Measurements from ENCODE around the gene FAM162B.
"Not testable (repeated sequence)": the region's sequence is repeated elsewhere in the genome, so short reads cannot be mapped to it uniquely, and the experiment has no call there.

The FAM162B gene

DNA sequence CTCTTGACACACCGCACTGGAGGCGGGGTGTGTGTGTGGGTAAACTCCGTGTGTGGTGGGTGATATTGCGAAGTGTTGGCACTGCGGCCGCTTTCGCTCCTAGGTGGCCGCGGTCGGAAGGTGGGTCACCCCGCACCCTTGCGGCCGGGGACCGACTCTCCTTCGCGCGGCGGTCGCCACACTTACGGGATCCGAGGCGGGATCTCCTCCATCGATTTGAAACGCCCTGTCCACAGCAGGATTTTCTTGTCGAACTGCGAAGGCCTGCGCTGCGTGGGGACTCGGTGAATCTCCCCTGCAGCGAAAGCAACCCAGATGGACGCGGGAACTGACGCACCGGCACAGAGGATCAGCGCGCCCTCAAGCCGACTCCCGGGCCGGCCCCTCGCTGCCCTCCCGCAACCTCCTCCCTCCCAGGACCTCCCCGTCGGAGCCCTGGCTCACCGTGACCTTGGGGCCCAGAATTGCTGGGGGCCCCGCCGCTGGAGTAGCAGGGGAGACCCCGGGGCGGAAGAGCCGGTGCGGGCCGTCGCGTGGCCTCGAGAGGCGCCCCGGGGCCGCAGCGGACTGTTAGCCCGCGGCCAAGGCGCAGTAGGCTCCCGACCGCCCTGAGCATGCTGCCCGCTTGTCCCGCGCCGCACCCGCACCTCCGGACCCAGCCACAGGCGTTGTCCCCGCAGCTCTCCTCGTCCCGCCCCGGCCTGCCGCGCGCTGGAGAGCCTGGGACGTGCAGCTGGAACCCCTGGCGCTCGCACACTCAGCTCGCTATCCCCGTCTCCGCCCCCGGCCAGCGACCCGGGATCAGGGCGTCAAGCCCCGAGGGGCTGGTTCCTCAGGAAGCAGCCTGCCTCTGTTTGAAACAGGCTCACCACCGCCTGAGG, at the start of gene FAM162B:
FAM162B (minus strand) TSS at position 759 of the 881 bp plus-strand sequence; CDS start at position 616, 143 bp downstream.
- FAIRE-seq, result no peak

DNA sequence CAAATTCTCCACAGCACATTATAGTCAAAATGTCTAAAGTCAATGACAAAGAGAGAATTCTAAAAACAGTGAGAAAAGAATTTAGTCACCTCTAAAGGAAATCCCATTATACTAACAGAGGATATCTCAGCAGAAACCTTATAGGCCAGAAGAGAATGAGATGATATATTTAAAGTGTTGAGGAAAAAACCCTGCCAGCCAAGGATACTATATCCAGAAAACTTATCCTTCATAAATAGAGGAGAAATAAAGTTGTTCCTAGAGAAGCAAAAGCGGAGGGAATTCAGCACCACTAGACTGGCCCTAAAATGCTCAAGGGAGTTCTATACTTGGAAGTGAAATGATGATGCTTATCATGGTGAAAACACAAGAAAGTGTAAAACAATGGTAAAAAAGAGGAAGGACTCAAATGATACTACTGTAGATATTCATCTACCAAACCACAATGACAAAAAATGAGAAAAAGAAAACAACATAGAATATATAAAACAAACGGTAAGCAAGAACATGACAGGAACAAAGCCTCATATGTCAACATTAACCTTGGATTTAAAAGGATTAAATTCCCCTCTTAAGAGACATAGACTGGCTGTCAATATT, 46.6 kb upstream of the FAM162B start:
- no peak for FAIRE-seq

DNA sequence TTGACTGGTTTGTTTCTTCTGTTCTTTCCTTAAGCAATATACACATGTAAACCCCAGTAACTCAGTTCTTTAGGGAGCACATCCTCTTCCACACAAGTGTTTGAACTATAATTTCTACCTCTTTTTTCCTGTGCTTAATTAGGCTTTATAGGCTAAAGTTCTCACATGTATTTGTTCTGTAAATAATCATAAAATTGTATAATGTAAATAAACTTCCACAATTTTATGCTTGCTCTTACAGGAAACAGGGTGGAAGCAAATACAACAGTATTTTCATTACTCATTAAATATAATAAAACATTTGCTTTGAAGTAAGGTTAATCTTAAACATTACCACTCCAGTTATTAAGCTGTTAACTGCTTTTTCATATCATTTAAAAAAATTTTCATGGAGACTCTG, 36.5 kb upstream of the FAM162B start:
- FAIRE-seq, result no peak

DNA sequence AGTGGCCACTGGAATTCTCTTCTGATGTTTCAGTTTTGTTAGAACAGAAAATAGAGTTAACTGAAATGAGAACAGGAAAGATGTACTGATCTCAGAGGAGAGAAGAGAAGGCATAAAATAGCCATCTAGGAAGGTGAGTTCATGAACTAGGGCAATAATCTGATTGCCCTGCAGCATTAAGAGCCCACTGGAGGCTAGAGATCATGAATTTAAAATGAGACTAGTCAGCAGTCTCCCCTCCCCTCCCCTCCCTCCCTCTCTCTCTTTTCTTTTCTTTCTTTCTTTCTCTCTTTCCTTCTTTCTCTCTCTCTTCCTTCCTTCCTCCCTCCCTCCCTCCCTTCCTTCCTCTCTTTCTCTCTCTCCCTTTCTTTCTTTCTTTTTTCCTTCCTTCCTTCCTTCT, 34.4 kb upstream of the FAM162B start:
- FAIRE-seq, result no peak

DNA sequence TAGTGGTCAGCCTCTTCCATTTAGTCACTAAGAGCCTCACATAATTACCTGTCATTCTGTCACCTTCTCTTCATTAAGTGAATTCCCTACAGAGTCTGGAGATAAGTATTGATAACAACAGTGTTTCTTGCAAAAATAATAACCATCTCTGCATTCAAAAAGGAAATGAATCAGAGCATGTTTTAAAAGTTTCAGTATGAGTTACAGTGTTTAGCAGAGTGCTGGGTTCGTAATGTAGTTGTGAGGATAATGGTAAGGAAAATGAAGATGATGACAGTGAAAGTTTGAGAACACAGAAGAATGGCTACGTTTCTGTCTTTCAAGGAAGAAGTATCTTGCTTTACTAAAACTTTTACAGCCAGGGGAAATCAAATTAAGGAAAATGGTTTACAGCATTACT, 32.1 kb upstream of the FAM162B start:
- FAIRE-seq, result no peak

DNA sequence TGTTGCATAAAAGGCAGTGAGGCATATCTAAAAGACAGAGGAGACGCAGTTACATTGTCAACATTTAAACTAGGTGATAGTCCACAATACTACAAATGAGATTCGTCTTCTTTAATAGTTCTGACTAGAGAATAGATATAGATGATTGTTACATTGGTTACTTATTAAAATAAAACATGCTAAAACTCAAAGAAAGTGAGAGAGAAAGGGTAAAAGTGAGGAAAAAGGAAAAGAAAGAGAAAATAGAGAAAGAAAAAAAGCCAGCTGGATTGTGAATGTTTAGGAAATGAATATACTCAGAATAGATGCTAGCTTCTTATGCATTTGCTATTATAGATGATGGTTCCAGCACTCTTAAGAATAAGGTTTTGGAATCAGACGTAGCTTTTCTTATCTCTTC, 27.7 kb upstream of the FAM162B start:
- FAIRE-seq, result no peak

DNA sequence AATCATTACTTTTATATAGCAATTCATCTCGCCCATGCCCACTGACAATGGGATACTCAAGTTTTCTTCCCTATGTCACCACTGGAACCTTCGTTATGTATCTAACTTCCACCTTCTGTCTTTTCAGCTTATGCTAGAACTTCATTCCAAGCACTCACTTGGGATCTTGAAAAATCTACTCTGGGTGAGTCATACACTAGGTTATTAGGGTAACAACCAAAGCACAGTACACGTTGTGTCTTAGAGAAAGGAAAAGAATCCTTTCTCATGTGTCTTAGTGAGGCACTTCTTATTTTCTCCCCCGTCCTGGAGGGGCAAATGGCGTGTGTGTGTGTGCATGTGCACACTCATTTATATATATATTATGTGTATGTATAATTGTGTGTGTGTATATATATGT, 18.3 kb upstream of the FAM162B start:
- FAIRE-seq, result no peak

DNA sequence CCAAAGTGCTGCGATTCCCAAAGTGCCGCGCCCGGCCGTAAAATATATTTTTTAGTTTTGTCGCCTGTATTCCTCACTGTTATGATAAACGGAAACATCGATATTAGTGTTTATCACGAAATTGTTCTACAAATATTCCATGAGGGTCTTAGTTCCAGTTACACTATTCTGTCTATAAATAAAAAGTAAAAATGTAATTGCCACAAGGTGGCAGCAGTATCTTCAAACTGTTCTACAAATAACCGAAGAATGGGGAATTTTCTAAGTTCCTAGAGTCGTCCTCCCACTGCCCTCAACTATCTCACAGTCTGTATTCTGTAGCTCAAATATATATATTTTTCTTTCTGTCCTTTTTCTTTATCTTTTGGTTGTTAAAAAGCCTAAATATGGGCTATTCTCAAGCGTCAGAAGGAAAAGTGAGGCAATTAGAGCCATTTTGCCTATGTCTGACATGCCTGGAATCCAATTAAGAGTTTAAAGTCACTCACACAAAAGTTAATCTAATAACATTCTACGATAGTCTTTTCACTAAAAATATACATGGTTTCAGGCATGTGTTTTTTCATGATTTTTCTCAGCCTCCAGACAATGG, 14.2 kb upstream of the FAM162B start:
- FAIRE-seq, result no peak

DNA sequence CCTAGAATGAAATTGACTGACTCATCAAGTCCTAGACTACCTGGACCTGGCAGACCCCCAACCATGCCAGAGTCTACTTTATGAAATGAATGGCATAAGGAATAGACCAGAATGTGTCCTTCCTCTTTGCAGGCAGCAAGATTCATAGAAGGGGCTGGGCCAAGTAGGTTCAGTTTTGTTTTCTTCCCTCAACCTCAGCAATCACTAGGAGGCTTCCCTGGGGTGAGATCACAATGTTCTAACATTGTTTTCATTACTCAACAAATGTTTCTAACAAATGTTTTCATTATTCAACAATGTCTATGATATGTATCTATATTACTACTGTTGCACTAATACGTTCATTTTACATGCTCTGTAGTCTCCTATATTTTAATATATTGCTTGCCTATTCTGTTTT, 8.4 kb upstream of the FAM162B start:
- no peak for FAIRE-seq

DNA sequence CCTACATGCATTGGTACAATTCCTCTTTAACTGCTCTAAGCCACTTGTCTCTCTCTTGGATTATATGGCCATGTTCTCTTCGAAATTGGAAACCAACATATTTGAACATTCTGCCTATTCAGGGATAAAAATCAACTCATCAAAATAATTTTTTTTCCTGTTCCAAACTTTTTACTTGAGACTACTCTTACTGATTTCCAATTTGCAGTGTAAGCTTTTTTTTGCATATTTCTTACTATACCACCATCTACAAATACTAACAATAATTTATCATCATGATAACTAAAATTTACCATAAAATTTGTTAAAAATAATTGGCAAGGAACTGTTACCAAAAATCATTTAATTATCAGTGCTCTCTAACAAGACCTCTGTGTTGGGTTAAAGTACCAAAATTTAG, 6.9 kb upstream of the FAM162B start:
- FAIRE-seq, result no peak

DNA sequence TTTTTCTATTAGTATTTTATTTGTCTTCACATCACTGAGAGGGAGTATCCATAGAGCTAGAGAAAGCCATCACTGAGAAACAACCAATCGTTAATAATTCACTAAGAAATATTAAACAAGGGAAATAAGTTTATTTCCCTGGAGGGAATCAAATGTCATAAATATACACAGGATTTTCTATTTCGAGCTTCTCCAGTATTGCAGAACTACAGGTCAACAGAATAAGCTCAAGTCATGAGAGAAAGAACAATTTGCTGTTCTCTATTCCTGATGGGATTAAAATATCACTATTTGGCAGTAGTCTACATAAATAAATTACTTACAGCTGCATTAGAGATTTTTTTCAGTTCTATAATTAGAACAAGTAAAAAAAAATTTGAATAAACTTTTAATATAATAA, 2.2 kb upstream of the FAM162B start:
- FAIRE-seq, result no peak

DNA sequence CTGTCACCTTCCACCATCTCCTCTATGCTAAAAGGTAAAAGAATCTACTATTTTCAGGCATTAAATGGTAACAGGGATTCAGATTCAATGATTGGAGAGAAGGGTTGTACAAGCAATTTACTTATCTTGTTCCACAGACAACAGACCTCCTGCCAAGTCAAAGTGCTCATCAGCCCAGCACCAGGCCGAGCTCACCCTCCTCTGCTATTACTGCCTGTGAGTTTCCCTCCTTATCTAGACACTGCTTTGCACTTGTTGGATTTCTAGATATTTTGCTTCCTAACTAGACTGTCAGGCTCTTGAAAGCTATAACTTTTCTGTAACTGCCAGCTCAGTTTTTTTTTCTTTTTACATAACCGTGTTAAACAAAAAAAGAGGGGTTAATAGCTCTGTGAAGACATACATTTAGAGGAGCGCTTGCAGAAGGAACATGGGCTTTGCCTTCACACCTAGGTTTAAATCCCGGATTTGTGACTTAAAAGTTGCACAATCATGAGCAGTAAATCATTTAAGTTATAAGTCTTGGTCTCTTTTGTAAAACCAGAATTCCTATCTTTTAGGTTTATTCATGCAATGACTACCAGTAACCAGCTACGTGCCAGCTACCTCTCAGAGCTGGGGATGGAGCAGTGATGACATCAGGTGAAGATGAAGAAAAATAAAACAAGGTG, 1.1 kb upstream of the FAM162B start:
- no peak for FAIRE-seq

DNA sequence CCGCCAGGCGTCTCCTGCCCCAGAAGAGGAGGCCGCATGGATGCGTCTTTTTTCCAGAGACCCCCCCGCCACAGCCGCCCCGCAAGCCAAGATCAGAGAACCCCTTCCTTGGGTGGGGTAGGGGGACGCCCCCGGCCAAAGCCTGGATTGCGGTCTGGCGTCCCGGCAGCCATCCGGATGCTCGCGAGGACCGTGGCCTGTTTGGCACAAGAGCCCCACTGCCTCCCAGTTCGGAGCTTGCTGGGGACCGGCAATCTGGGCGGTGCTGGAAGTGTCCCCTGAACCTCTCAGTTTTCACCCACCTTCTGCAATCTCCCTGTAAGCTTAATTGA, 924 bp downstream of the FAM162B start:
- no peak for FAIRE-seq

DNA sequence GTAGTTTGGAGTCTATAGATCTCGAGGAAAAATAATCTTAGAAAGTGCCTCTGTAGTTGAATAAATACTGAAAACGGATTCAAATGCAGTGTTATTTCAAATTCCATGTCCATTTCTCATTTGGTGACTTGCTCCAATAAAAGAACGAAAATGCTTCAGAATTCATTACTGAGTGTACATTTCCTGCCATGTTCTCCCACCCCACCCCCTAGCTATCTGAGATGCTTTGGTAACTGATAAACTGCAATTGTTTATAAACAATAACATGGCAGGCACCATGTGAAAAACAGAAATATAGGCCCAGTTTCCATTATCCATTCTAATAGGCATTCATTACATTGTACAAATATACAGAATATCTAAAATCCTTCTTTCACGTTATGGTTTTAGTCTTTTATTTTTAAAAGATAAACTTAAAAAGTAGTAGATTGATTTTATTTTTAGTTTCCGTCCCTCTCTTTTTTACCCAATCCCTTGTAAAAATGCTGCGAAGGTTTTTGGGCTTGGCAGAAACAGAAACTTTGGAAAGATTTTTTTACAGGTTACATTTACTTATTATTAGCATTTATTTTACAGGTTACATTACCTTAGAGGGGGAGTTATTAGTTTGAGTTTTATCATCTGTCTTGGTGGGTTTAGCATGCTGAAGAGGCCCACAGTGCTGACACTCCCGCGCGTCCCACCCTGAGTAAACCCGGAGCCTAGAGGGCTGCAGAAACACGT, 1.5 kb downstream of the FAM162B start:
- FAIRE-seq, result no peak

DNA sequence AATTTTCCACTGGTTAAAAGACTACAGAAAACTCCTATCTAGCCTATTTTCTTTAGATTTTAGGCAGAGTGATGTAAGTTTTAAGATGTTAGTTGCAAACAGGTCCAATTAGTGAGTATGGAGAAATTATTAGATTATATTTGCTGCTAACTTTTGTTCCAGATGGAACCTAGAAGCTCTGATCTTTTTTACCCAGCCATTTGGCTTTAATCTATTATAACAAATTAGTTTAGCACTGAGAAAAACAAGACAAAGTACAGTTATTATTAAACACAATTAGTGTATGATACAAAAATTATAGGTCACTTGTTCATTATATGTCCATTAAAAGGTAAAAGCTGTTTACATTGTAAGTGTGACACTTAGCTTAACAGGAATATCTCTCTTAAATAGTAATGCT, 2.5 kb downstream of the FAM162B start:
- no peak for FAIRE-seq

DNA sequence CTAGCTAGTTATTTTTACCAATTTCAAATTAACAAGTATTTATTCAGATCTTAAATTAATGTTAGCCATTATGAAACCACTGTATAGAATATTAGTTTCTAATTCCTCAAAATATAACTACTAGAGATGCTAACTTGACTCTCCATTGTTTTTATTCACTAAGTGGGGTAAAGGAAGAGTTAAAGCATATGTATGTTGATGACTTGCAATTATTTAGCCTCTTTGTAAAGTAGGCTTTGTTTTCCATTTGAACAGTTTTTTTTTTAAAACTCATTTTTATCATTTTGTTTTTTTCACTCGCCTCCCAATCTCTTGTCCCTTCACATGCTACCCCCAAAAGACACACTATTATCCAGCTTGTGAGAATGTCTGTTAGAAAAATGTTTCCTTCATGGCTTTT, 3.3 kb downstream of the FAM162B start:
- no peak for FAIRE-seq

DNA sequence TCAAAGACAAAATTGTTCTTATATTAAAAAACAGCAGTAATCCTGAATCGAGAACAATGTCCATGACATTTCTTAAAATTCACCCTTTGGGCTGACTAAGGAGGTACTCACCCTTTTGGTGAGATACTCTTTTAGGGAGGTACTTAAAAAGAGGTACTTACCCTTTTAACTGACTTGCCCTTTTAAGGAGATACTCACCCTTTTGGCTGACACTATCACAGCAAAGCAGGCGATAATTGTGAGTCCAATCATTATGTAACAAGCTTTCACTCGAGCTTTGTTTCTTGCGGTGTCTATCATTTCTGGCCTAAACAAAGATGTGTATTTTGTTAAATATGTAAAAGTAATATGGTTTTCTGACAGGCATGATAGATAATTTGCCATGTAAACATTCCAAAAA, 3.7 kb downstream of the FAM162B start:
- no peak for FAIRE-seq

DNA sequence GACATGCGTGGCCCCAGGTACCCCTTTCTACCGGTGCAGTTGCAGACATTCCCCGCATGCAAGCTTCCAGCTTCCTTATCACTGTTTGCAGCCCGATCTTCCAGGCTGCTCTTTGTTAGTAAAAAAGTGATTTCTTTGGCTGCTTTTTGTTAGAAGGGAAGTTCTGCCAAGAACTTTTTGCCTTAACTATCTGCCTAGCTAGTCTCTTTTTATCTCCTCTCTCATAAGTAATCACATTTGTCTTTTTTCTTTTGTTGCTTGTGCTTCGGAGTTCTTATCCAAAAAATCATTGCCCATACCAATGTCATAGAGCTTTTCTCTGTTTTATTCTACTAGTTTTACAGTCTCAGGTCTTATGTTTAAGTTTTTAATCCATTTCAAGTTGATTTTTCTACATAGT, 20.3 kb downstream of the FAM162B start:
- FAIRE-seq, result no peak

DNA sequence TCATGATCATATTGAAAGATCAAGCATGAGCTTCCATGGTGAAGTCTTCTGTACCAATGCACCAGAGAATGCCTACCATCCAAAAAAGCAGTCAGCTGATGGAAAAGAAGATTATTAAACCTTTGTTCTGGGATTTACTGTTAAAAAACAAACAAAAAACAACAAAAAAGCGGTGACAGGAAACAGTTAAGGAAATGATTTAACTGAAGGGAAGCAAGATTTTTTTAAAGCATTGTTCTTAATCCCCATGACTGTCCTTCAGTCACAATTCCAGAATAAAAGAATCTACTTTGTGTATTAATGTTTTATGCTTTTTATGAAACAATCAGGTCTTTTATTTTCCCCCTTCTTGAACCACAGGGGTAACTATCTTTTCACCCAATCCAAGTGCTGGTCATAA, 23.9 kb downstream of the FAM162B start:
- no peak for FAIRE-seq

DNA sequence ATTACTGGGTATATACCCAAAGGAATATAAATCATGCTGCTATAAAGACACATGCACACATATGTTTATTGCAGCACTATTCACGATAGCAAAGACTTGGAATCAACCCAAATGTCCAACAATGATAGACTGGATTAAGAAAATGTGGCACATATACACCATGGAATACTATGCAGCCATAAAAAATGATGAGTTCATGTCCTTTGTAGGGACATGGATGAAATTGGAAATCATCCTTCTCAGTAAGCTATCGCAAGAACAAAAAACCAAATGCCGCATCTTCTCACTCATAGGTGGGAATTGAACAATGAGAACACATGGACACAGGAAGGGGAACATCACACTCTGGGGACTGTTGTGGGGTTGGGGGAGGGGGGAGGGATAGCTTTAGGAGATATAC, 25.0 kb downstream of the FAM162B start:
- FAIRE-seq, result not testable (repeated sequence)

DNA sequence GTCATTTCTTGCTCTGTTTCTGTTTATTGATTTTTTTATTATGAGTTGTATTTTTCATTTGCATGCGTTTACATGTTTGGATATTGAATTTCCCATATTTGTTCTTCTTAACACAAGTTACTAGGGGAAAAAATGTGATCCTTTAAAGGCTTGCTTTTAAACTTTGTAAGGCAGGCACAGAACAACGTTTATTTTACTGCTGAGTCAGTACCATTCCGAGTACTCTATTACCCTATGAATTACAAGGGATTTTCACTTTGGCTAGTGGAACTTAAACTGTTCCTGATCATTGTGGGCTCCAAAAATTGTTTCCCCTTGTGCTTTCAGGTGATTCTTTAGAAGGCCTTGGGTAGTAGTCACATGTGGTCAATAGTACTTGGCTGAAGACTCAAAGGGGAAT, 28.5 kb downstream of the FAM162B start:
- FAIRE-seq, result no peak

DNA sequence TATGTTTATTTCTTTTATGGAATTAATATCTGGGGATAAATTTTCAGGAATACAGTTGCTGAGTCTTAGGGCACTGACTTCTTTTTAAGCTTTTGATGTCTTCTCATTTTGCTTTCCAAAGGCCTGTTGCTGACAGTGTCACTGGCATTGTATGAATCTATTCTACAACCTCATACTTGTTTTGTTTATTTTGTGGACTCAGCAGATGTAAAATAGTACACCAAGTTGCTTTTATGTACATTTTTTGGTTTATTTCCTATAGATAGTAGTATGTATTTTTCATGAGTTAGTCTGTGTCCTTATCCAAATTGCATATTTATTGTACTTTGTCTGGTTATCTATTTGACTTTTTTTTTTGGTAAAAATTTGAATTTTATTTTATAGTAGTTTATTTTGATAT, 35.0 kb downstream of the FAM162B start:
- no peak for FAIRE-seq

DNA sequence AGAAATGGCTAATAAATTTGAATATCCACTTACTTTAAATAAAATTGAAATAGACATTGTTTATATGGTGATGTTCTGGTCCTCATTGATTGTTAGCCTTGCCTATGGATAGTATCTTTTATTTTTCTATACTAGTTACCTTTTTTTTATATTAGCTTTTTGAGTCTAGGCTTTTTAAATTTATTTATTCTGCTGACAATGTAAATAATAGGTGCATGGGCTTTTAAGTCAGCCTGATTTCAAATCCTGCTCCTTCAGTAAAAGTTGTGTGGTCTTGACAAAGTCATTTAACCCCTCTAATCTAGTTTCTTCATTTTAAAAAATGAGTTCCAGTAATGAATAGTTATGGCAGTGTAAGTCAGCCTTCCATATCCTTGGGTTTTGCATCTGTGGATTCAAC, 38.6 kb downstream of the FAM162B start:
- no peak for FAIRE-seq
